ENCODE results near the gene PIAS4. TPM values are rescaled to one million over a fixed set of nuclear protein-coding genes. Genes with fewer than 3 reads are reported as not detected.
A peak's percentile ranks its signal among the peaks of the same experiment; 100 is the strongest.

PIAS4 gene
- total and polyA plus RNA-seq, 10 of the 15 experiments (the other 5 are each of a cell fraction or from before 2014, with no cell fraction given), result 0.13 to 25.1 (median 11.3) TPM

- TF ChIP-seq SREBF1 (IDR thresholded peaks at IDR 0.05; ENCODE audit: low read length) (no peak), RB1 (IDR thresholded peaks at IDR 0.05; ENCODE audit: borderline replicate concordance) (no peak)
- TF ChIP-seq, protein P1, sequence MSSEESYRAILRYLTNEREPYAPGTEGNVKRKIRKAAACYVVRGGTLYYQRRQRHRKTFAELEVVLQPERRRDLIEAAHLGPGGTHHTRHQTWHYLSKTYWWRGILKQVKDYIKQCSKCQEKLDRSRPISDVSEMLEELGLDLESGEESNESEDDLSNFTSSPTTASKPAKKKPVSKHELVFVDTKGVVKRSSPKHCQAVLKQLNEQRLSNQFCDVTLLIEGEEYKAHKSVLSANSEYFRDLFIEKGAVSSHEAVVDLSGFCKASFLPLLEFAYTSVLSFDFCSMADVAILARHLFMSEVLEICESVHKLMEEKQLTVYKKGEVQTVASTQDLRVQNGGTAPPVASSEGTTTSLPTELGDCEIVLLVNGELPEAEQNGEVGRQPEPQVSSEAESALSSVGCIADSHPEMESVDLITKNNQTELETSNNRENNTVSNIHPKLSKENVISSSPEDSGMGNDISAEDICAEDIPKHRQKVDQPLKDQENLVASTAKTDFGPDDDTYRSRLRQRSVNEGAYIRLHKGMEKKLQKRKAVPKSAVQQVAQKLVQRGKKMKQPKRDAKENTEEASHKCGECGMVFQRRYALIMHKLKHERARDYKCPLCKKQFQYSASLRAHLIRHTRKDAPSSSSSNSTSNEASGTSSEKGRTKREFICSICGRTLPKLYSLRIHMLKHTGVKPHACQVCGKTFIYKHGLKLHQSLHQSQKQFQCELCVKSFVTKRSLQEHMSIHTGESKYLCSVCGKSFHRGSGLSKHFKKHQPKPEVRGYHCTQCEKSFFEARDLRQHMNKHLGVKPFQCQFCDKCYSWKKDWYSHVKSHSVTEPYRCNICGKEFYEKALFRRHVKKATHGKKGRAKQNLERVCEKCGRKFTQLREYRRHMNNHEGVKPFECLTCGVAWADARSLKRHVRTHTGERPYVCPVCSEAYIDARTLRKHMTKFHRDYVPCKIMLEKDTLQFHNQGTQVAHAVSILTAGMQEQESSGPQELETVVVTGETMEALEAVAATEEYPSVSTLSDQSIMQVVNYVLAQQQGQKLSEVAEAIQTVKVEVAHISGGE (CRISPR knock-in tag; IDR thresholded peaks at IDR 0.05), result no peak
Observed at GRCh38 chr19:3970313-3970807, 37.2 kb upstream of the PIAS4 start (continued).

DNA sequence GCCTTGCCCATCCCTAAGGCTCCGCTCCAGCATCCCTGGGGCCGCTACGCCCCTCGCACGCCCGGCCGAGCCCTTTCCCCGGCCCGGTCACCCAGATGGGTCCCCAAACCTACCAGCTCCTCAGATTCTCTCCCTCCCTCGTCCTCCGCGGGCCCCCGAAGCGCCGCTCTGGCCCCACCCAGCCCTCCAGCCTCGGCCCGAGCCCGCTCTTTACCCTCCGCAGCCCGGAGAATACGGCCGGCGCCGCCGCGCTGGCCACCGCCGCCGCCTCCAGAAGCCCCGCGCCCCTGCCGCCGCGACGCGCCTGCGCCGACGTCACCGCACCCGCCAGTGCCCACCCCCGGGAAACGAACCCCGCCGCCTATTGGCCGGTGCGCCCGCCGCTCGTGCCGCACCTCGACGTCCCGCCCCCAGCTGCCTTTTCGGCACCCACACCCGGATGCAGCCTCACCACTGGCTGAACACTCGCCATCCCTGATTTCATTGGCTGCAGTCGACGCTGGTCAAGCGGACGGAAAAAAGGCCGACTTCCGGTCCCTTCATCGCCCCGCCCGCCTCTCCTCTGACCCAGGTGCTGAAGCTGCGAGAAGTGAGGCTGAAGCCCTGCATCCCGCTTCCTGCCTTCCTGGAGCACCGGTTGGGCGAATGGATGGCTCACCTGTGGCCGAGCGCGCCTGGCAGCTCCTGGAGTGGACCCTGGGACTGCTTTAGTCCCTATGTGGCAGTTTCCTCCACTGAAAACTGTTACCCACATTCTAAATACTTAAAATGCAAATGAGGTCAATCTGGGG, 36.5 kb upstream of the PIAS4 start, which contains the start of gene DAPK3:
Gene DAPK3, minus strand, starts transcription at position 292 of the 791 bp plus-strand sequence. CDS start 1,364 bp downstream, outside the sequence.
- Histone ChIP-seq H3K4me3 (peak within 1 kb of the TSS; percentile 90), H3K9me3 (replicated peaks; ENCODE audit: control insufficient read depth, insufficient read depth, low read length) (no peaks in the 10 kb centered on the region), H3K27me3 (replicated peaks in 1 of 2; ENCODE audit: control insufficient read depth in 2 of 2, insufficient read depth in 2 of 2, low read length in 1 of 2) (no peaks in the 10 kb centered on the region), H3K27ac (ENCODE audit: control insufficient read depth, insufficient read depth) (peak within 1 kb of the TSS; percentile 62), H3K4me2 (ENCODE audit: control insufficient read depth, insufficient read depth) (peak within 1 kb of the TSS; percentile 81), H3K36me3 (ENCODE audit: control insufficient read depth in 2 of 2, insufficient read depth in 2 of 2, low read length in 1 of 2) (peaks cover 0 to 6% of the 10 kb centered on the region in 2 experiments; a peak in 3 of 4 replicates), H3K79me2 (ENCODE audit: control insufficient read depth, insufficient read depth, low read length) (peaks cover 18% of the 10 kb centered on the region), H4K20me1 (ENCODE audit: control insufficient read depth, insufficient read depth) (peaks cover 4% of the 10 kb centered on the region; the same call in 1 of the 2 replicates), H3K9ac (ENCODE audit: control insufficient read depth, insufficient read depth, low read length) (peak within 1 kb of the TSS; percentile 89), H2AFZ (ENCODE audit: control insufficient read depth, low read depth, low read length) (peak within 1 kb of the TSS; percentile 81), H3K4me1 (ENCODE audit: control insufficient read depth, insufficient read depth, low read length) (peaks cover 3% of the 10 kb centered on the region)
- POLR2A ChIA-PET, result interaction anchor here (0.6 to 3.3 kb wide), 8 partner anchors 12 to 386 kb away, joined by 3 to 12 read pairs (median 4); partner anchors contain the start of gene EEF2
- no TSS peak for BruUV-seq (replicated peaks)
- SMC1A ChIA-PET (ENCODE audit: uncharacterized antibody, unreplicated experiment), result interaction anchor here (1.0 to 1.8 kb wide), 3 partner anchors 15 to 18 kb away, joined by 3 to 9 read pairs (median 4); partner anchors contain the start of gene EEF2
- CTCF ChIA-PET, result interaction anchor here (0.7 to 1.6 kb wide), 4 partner anchors 10 to 382 kb away, joined by 3 to 8 read pairs (median 5); partner anchors contain the start of gene EEF2
- in situ Hi-C loops (cut with MboI), result no loop called here
- ATAC-seq (peak; percentile 95), FAIRE-seq (peak; percentile 92), DNase-seq (ENCODE audit: low read depth, low spot score) (peak; percentile 91)
- intact Hi-C loops (cut with micrococcal nuclease; ENCODE audit: unreplicated experiment), result no loop called here
- RAD21 ChIA-PET (ENCODE audit: unreplicated experiment), result interaction anchor here (0.5 to 1.5 kb wide), 5 partner anchors 14 to 408 kb away, joined by 3 to 8 read pairs (median 3); partner anchors contain the start of gene EEF2
- WGBS (ENCODE audit: insufficient coverage, insufficient replicate concordance, low lambda C conversion rate, missing lambda C conversion rate), result 2% methylated on average over 35 of the region's 73 CpGs
- 0 out of 2 replicates have a peak, but pooled peaks have one; percentile 55 for TF ChIP-seq PAX5 (IDR thresholded peaks at IDR 0.05; ENCODE audit: borderline replicate concordance, low read depth, low read length)
- TF ChIP-seq RFX5 (IDR thresholded peaks at IDR 0.05; ENCODE audit: low read depth, low read length), result peak; percentile 53; the same call in 1 of the 2 replicates
- TF ChIP-seq EGR1 (IDR thresholded peaks at IDR 0.05; ENCODE audit: borderline replicate concordance in 1 of 2, low read depth in 2 of 2, low read length in 2 of 2), result peak; percentile 18 to 28; a peak in 1 of 3 replicates
- TF ChIP-seq PML (IDR thresholded peaks at IDR 0.05; ENCODE audit: low read length), result no peak
- TF ChIP-seq, protein P2, sequence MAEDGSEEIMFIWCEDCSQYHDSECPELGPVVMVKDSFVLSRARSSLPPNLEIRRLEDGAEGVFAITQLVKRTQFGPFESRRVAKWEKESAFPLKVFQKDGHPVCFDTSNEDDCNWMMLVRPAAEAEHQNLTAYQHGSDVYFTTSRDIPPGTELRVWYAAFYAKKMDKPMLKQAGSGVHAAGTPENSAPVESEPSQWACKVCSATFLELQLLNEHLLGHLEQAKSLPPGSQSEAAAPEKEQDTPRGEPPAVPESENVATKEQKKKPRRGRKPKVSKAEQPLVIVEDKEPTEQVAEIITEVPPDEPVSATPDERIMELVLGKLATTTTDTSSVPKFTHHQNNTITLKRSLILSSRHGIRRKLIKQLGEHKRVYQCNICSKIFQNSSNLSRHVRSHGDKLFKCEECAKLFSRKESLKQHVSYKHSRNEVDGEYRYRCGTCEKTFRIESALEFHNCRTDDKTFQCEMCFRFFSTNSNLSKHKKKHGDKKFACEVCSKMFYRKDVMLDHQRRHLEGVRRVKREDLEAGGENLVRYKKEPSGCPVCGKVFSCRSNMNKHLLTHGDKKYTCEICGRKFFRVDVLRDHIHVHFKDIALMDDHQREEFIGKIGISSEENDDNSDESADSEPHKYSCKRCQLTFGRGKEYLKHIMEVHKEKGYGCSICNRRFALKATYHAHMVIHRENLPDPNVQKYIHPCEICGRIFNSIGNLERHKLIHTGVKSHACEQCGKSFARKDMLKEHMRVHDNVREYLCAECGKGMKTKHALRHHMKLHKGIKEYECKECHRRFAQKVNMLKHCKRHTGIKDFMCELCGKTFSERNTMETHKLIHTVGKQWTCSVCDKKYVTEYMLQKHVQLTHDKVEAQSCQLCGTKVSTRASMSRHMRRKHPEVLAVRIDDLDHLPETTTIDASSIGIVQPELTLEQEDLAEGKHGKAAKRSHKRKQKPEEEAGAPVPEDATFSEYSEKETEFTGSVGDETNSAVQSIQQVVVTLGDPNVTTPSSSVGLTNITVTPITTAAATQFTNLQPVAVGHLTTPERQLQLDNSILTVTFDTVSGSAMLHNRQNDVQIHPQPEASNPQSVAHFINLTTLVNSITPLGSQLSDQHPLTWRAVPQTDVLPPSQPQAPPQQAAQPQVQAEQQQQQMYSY (CRISPR knock-in tag; IDR thresholded peaks at IDR 0.05), result no peak
- no peak for TF ChIP-seq ESRRA (IDR thresholded peaks at IDR 0.05; ENCODE audit: low read length)
- TF ChIP-seq SIN3A (IDR thresholded peaks at IDR 0.05; ENCODE audit: low read depth, low read length), result peak; percentile 88
- TF ChIP-seq CEBPB (IDR thresholded peaks at IDR 0.05; ENCODE audit: borderline replicate concordance in 1 of 2, low read depth in 2 of 2, low read length in 2 of 2), result no peak
- no peak for TF ChIP-seq HDAC6 (IDR thresholded peaks at IDR 0.05; ENCODE audit: unreplicated experiment)
- no peak for TF ChIP-seq ZBED1 (IDR thresholded peaks at IDR 0.05; ENCODE audit: borderline replicate concordance)
